AG10803 (cell line): ENCODE data around the gene PARD3.
A peak's percentile ranks its signal among the peaks of the same experiment; 100 is the strongest.
"Not testable (repeated sequence)": the region's sequence is repeated elsewhere in the genome, so short reads cannot be mapped to it uniquely, and the experiment has no call there.

Source experiments
- DNase-seq: peaks from one replicate; pipeline ENCODE4 v3.0.0; 2010; ENCODE audit warnings: low read depth
- H3K4me3 ChIP-seq: 2 replicates; pipeline ENCODE4 v1.5.1; 2011; ENCODE audit warnings: mild to moderate bottlenecking, low read length, control low read depth
- TF ChIP-seq, protein P1 (sequence below): conservative IDR thresholded peaks from 2 replicates; pipeline ENCODE4 v1.5.1; 2011; ENCODE audit warnings: mild to moderate bottlenecking, low read length, control low read depth, inconsistent platforms

The PARD3 gene

DNA sequence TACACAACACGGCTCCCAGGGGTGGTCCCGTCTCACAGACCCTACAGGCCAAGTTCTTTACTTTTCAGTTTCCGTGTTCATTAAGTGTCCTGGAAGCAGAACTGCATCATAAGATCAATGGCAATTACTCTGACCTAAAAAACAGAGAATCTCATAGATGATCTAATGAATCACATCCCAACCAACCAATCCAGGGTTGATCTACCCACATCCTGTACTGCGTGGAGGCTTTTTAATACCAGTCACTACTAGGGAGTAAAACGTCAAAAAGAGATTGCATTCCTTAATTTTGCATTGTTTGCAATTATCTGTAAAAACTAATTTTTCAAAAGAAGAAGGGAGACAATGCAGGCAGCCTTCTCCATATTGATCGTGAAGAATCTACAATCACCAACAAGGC, 72.6 kb downstream of the PARD3 start:
- no peak overlapping the region for H3K4me3 ChIP-seq
- no peak for DNase-seq
- TF ChIP-seq, protein P1, sequence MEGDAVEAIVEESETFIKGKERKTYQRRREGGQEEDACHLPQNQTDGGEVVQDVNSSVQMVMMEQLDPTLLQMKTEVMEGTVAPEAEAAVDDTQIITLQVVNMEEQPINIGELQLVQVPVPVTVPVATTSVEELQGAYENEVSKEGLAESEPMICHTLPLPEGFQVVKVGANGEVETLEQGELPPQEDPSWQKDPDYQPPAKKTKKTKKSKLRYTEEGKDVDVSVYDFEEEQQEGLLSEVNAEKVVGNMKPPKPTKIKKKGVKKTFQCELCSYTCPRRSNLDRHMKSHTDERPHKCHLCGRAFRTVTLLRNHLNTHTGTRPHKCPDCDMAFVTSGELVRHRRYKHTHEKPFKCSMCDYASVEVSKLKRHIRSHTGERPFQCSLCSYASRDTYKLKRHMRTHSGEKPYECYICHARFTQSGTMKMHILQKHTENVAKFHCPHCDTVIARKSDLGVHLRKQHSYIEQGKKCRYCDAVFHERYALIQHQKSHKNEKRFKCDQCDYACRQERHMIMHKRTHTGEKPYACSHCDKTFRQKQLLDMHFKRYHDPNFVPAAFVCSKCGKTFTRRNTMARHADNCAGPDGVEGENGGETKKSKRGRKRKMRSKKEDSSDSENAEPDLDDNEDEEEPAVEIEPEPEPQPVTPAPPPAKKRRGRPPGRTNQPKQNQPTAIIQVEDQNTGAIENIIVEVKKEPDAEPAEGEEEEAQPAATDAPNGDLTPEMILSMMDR: no peak

DNA sequence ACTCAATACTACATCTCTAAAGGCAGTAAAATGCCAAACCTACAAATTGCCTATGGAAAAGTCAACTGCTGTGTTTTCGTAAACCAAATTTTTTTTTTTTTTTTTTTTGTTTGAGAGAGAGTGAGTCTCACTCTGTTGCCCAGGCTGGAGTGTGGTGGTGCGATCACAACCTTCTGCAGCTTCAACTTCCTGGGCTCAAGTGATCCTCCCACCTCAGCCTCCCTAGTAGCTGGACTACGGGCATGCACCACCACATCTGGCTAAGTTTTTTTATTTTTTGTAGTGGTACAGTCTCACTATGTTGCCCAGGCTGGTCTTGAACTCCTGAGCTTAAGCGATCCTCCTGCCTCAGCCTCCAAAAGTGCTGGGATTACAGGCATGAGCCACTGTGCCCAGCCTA, 74.0 kb downstream of the PARD3 start:
- not testable (repeated sequence) for DNase-seq, H3K4me3 ChIP-seq

DNA sequence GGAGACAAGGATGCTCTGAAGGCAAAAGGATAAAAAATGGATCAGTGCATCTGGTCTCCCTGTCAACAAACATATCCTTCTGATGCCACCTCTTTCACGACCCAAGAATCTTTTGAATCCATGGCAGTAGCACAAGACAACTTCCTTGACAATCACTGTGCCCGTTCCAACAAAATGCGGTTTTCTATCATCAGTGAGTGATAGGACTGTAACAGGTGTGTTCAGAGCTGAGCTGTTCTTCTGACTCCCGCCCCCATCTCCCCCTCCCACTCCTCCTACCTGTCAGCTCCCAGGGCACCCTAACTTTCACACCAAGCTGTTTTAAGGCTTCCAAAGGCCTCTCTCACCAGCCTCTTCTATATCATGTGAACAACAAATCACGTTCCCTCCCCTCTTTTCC, 74.8 kb downstream of the PARD3 start:
- TF ChIP-seq, protein P1: no peak
- DNase-seq: no peak
- peak overlapping the region; percentile 41 for H3K4me3 ChIP-seq

DNA sequence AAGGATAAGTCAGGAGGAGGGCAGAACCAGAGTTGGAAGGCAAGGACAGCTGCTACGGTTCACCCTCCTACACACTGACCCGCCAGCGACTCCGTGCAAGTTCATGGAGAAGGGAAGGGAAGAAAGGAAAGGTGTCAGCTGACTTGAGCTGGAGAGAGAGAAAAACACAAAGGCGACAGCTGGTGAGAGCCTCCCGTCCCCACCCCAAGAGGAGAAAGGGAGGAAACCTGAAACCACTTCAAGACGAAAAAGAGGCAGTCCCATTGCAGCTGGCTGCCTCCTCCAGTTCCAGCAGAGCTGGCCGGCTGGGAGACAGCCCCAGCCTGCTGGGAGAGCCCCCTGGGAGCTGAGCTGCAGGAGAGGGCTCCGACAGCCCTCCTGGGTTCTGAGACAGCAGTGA, 75.2 kb downstream of the PARD3 start:
- H3K4me3 ChIP-seq: peak overlapping the region; percentile 41
- TF ChIP-seq, protein P1: no peak
- peak; percentile 68 for DNase-seq

DNA sequence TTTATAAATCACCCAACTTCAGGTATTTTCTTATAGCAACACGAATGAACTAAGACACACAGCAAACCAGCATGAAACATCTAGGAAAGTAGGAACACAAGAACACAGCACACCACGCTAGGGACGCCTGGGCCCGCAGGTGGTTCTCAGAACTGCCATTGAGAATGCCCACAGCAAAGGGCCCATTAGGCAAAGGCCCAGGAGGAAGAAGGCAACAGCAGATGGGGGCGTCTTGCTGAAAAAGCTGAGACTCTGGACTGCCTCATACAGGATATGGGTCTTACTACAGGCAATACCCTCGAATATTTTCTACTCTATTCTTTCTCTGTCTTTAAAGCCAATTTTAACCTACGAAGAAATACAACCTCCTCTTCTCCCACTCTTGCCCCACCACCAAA, 77.3 kb downstream of the PARD3 start:
- DNase-seq: no peak
- H3K4me3 ChIP-seq: no peak overlapping the region
- TF ChIP-seq, protein P1: no peak

DNA sequence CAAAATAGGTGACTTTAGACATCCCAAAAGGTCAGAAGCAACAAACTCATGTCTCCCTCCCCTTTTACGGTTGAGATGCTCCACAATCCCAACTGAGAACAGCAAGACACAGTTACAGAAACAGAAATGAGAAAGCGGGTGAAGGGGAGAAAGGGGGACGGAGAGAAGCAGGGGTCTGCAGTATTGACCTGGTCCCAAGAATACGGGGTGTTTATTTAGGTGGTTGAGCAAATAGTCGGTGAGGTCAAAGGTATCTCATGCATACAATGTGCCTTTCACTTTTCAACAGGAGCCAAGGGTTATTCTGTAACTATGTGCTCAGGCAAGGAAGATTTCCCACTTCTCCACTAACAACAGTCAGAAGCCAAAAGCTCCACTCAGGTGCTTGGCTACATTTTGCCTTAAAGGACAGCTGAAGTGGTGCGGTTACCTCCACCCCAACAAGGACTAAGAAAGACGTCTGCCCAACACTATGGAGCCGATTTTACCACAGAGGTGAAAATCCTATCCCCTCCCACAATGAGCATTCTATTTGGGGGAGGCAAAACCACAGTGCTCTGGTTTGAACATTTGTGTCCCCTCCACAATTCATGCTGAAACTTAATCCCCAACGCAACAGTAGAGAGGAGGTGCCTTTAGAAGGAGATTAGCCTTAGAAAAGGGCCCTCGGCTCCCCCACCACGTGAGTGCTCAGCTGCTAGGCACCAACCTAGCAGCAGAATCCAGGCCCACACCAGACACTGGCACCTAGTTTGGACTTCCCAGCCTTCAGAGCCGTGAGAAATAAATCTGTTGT, 77.9 kb downstream of the PARD3 start:
- no peak for DNase-seq
- TF ChIP-seq, protein P1: no peak
- H3K4me3 ChIP-seq: no peak overlapping the region

DNA sequence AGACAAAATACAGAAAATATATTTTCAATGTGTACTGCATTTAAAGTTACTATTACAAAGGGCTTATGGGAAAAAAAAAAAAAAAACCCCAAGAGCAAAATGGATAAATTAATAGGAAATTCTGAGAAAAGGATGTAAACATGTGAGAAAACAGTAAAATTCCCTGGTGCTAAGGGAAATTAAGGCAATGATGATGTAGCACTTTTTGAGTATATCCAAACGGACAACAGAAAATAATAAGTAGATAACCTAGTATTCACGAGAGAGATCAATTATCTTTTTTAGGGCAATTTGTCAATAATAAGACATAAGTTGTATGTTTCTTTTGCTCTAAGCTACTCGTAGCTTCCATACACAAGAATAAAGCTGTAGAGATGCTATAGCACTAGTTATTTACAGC, 80.2 kb downstream of the PARD3 start:
- DNase-seq: no peak
- H3K4me3 ChIP-seq: no peak overlapping the region
- TF ChIP-seq, protein P1: no peak

DNA sequence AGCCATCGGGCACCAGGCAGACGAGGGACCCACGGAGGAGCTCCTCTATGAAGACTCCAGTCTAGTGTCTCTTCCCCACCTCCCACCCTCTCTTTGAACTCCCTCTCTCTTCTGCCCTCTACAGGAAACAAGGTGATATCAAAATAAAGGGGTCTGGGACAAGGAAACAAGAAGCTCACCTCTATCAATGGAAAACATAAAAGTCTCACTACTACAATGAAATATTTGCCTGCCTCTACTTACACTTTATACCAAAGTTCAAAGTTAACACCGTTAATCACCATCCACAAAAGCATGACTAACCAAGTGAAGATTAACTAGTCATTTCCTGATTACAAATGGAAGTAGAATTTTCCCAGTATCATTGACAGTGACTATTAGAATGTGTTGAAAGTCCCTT, 82.2 kb downstream of the PARD3 start:
- peak; percentile 32 for DNase-seq
- H3K4me3 ChIP-seq: no peak overlapping the region
- TF ChIP-seq, protein P1: peak; percentile 13; the same call in 1 of the 2 replicates
